H1 (cell line): Measurements from ENCODE around the gene DLEC1. TPM values are rescaled to one million over a fixed set of nuclear protein-coding genes. Genes with fewer than 3 reads are reported as not detected.
"Not testable (repeated sequence)": the region's sequence is repeated elsewhere in the genome, so short reads cannot be mapped to it uniquely, and the experiment has no call there.

Experiments used
- CTCF ChIA-PET: fragments of 300-600 bp; sonication (Branson Sonifier 250); formaldehyde crosslinking; loops from one replicate; lab custom pipeline; 2021; ENCODE audit not compliant: partially characterized antibody; lab: Charles Lee
- POLR2A ChIA-PET: fragments of 300-600 bp; sonication (Branson Sonifier 250); formaldehyde crosslinking; loops from one replicate; lab custom pipeline; 2021; ENCODE audit warnings: inconsistent platforms; ENCODE audit not compliant: partially characterized antibody; lab: Charles Lee
- DNase-seq, 2 experiments: peaks; one replicate each; pipeline versions ENCODE4 v3.0.0 to v3.0.0-alpha.2; 2010 to 2022; ENCODE audit warnings: low spot score in 2 of 2, low read depth in 1 of 2, mixed read lengths in 1 of 2
- FAIRE-seq: peaks from 2 replicates; lab custom pipeline; 2011; peaks lifted over from hg19 to GRCh38; lab: Jason Lieb, UNC
- H2AFZ ChIP-seq: 2 replicates; pipeline ENCODE4 v1.8.1; 2012; ENCODE audit warnings: low read length, inconsistent platforms
- H2AK5ac ChIP-seq: 2 replicates; pipeline ENCODE4 v1.6.1; 2013; ENCODE audit warnings: low read depth, low read length
- H2BK120ac ChIP-seq: replicated peaks from 2 replicates; pipeline ENCODE3; 2013; ENCODE audit warnings: low read depth, low read length, inconsistent platforms
- H2BK12ac ChIP-seq: 2 replicates; pipeline ENCODE4 v1.6.1; 2013; ENCODE audit warnings: low read depth, low read length
- H2BK15ac ChIP-seq: 2 replicates; pipeline ENCODE4 v1.6.1; 2013; ENCODE audit warnings: low read length
- H2BK20ac ChIP-seq: 2 replicates; pipeline ENCODE4 v1.6.1; 2013; ENCODE audit warnings: low read length
- H2BK5ac ChIP-seq: 2 replicates; pipeline ENCODE4 v1.6.1; 2013; ENCODE audit warnings: low read depth, low read length
- H3K14ac ChIP-seq: 2 replicates; pipeline ENCODE4 v1.6.1; 2013; ENCODE audit warnings: inconsistent platforms; ENCODE audit not compliant: insufficient read length
- H3K18ac ChIP-seq: 2 replicates; pipeline ENCODE4 v1.6.1; 2013; ENCODE audit warnings: low read length; ENCODE audit errors: extremely low read depth
- H3K23ac ChIP-seq: 2 replicates; pipeline ENCODE4 v1.6.1; 2013; ENCODE audit warnings: inconsistent platforms; ENCODE audit not compliant: insufficient read length
- H3K23me2 ChIP-seq: 2 replicates; pipeline ENCODE4 v1.6.1; 2013; ENCODE audit warnings: low read depth, low read length
- H3K27ac ChIP-seq: 2 replicates; pipeline ENCODE4 v1.6.1; 2011; ENCODE audit warnings: low read depth, low read length, inconsistent platforms
- H3K27me3 ChIP-seq, 4 experiments: replicated peaks in 1 of 4; 1 replicate in 1 of 4; 2 replicates in 3 of 4; pipeline versions ENCODE4 v1.6.1 to v1.8.1; 2011 to 2013; ENCODE audit warnings: low read length in 3 of 4, mild to moderate bottlenecking in 3 of 4, inconsistent platforms in 2 of 4, mixed read lengths in 2 of 4, moderate library complexity in 1 of 4; ENCODE audit not compliant: control insufficient read depth in 3 of 4, insufficient read depth in 3 of 4; ENCODE audit errors: extremely low read depth in 1 of 4
- H3K36me3 ChIP-seq, 4 experiments: 2 replicates each; pipeline versions ENCODE4 v1.6.1 to v1.8.1; 2011 to 2013; ENCODE audit warnings: mild to moderate bottlenecking in 4 of 4, low read length in 3 of 4, moderate library complexity in 2 of 4, control low read depth in 1 of 4, inconsistent platforms in 1 of 4; ENCODE audit not compliant: insufficient read depth in 4 of 4, control insufficient read depth in 2 of 4
- H3K4ac ChIP-seq: replicated peaks from 2 replicates; pipeline ENCODE3; 2013; ENCODE audit warnings: low read length, low read depth, mixed read lengths, inconsistent platforms; ENCODE audit not compliant: insufficient read length
- H3K4me1 ChIP-seq, 4 experiments: replicated peaks in 1 of 4; 1 replicate in 1 of 4; 2 replicates in 3 of 4; pipeline versions ENCODE4 v1.6.1 to v1.8.1; 2011 to 2013; ENCODE audit warnings: low read length in 3 of 4, inconsistent platforms in 2 of 4, mixed read lengths in 1 of 4; ENCODE audit not compliant: insufficient read depth in 4 of 4, control insufficient read depth in 3 of 4
- H3K4me2 ChIP-seq, 2 experiments: 2 replicates each; pipeline versions ENCODE4 v1.6.1 to v1.8.1; 2011 to 2013; ENCODE audit warnings: low read depth in 2 of 2, low read length in 2 of 2, control low read depth in 1 of 2, inconsistent platforms in 1 of 2, mild to moderate bottlenecking in 1 of 2; ENCODE audit not compliant: insufficient read depth in 1 of 2
- H3K4me3 ChIP-seq, 4 experiments: fragments of 200-600, 300-600 bp in 1 of 4; sonication (generic), shearing (Covaris generic), sonication (Bioruptor Twin) in 1 of 4; 2 replicates each; pipeline versions ENCODE4 v1.5.1 to v1.8.1; 2011 to 2016; ENCODE audit warnings: low read length in 4 of 4, low read depth in 3 of 4, control low read depth in 2 of 4, inconsistent platforms in 2 of 4, mild to moderate bottlenecking in 2 of 4, mixed read lengths in 1 of 4, moderate library complexity in 1 of 4; ENCODE audit not compliant: insufficient read depth in 2 of 4; ENCODE audit errors: extremely low read depth in 1 of 4
- H3K56ac ChIP-seq: replicated peaks from 2 replicates; pipeline ENCODE3; 2013; ENCODE audit warnings: low read depth, mild to moderate bottlenecking, mixed read lengths, low read length, inconsistent platforms; ENCODE audit not compliant: insufficient read length
- H3K79me1 ChIP-seq: 2 replicates; pipeline ENCODE4 v1.6.1; 2013; ENCODE audit warnings: low read depth, low read length, control low read depth
- H3K79me2 ChIP-seq, 2 experiments: 2 replicates each; pipeline versions ENCODE4 v1.6.1 to v1.8.1; 2012 to 2013; ENCODE audit warnings: low read length in 2 of 2, mild to moderate bottlenecking in 2 of 2, inconsistent platforms in 1 of 2; ENCODE audit not compliant: insufficient read depth in 2 of 2, control insufficient read depth in 1 of 2
- H3K9ac ChIP-seq, 4 experiments: replicated peaks in 1 of 4; 1 replicate in 1 of 4; 2 replicates in 3 of 4; pipeline versions ENCODE4 v1.6.1 to v1.8.1; 2011 to 2013; ENCODE audit warnings: low read depth in 3 of 4, low read length in 3 of 4, control low read depth in 2 of 4, mild to moderate bottlenecking in 2 of 4, moderate library complexity in 2 of 4, inconsistent platforms in 1 of 4; ENCODE audit errors: extremely low read depth in 1 of 4
- H3K9me3 ChIP-seq, 2 experiments: 2 replicates each; pipeline versions ENCODE4 v1.6.1 to v1.8.1; 2012 to 2013; ENCODE audit warnings: mild to moderate bottlenecking in 2 of 2, moderate library complexity in 2 of 2, control low read depth in 1 of 2, inconsistent platforms in 1 of 2, low read depth in 1 of 2, low read length in 1 of 2, mixed read lengths in 1 of 2; ENCODE audit not compliant: insufficient read depth in 2 of 2
- H4K20me1 ChIP-seq, 2 experiments: replicated peaks in 1 of 2; 2 replicates each; pipeline versions ENCODE3 to v1.8.1; 2011 to 2013; ENCODE audit warnings: inconsistent platforms in 2 of 2, low read length in 2 of 2, mild to moderate bottlenecking in 1 of 2; ENCODE audit not compliant: insufficient read depth in 2 of 2, control insufficient read depth in 1 of 2
- H4K5ac ChIP-seq: 2 replicates; pipeline ENCODE4 v1.6.1; 2013; ENCODE audit warnings: low read length, low read depth, mixed read lengths, inconsistent platforms; ENCODE audit not compliant: insufficient read length
- H4K8ac ChIP-seq: 2 replicates; pipeline ENCODE4 v1.8.0; 2013; ENCODE audit warnings: mild to moderate bottlenecking, moderate library complexity, low read length, inconsistent platforms; ENCODE audit not compliant: insufficient read depth; ENCODE audit errors: extremely low read depth
- H4K91ac ChIP-seq: replicated peaks from 2 replicates; pipeline ENCODE3; 2013; ENCODE audit warnings: low read length, mixed read lengths, inconsistent platforms; ENCODE audit not compliant: insufficient read length
- BACH1 ChIP-seq: IDR thresholded peaks from 2 replicates; pipeline ENCODE4 v1.6.1; 2012; ENCODE audit warnings: low read length, improper control_type of control experiment
- RBBP5 ChIP-seq: IDR thresholded peaks from 2 replicates; pipeline ENCODE4 v1.7.1; 2012; ENCODE audit warnings: low read depth, mild to moderate bottlenecking, inconsistent platforms, low read length, moderate library complexity, borderline replicate concordance
- TEAD4 ChIP-seq: IDR thresholded peaks from 2 replicates; pipeline ENCODE4 v1.6.1; 2012; ENCODE audit warnings: low read depth, low read length, inconsistent platforms, mixed read lengths
- WGBS, 2 experiments: shearing (Covaris generic) in 1 of 2; methylation state at CpG; one replicate each; pipeline versions ENCODE4 v1.1.6 to v1.1.7; 2013 to 2015; ENCODE audit warnings: low lambda C conversion rate in 2 of 2, mixed read lengths in 2 of 2, inconsistent platforms in 1 of 2, low coverage in 1 of 2, missing lambda C conversion rate in 1 of 2; ENCODE audit not compliant: insufficient replicate concordance in 2 of 2, insufficient coverage in 1 of 2, insufficient read length in 1 of 2; ENCODE audit errors: extremely low coverage in 1 of 2, missing lambda C conversion rate in 1 of 2; 5-methylcytosine and 5-hydroxymethylcytosine counted together
- polyA plus RNA-seq, 7 experiments: library from polyadenylated mRNA; depleted of rRNA in 3 of 7; stranded (reverse) in 5 of 7; unstranded in 2 of 7; fragments of >200 nt in 5 of 7; fragments of 200-250 nt in 2 of 7; gene quantifications; 1 replicate in 5 of 7; 2 replicates in 1 of 7; 4 replicates in 1 of 7; pipeline versions ENCODE4 v1.2.1 to v1.2.3, GENCODE V29; 2011 to 2013; ENCODE audit warnings: missing spikeins in 2 of 7, mixed read lengths in 2 of 7
- total RNA-seq: library from RNA; stranded (reverse); fragmentation: NEBNext Ultra II Directional; extraction: Animal tissue kit (Norgen Biotek cat#: 25700); gene quantifications from 2 replicates; pipeline ENCODE4 v1.2.1, GENCODE V29; 2021
- TF ChIP-seq, protein P1 (sequence below): IDR thresholded peaks from 2 replicates; pipeline ENCODE4 v1.6.1; 2011; ENCODE audit warnings: low read depth, mild to moderate bottlenecking, low read length; ENCODE audit not compliant: insufficient read depth

The DLEC1 gene
- total and polyA plus RNA-seq, 2 of the 8 experiments (the other 6 are each of a cell fraction or from before 2014, with no cell fraction given), result 0.26 to 0.76 TPM

DNA sequence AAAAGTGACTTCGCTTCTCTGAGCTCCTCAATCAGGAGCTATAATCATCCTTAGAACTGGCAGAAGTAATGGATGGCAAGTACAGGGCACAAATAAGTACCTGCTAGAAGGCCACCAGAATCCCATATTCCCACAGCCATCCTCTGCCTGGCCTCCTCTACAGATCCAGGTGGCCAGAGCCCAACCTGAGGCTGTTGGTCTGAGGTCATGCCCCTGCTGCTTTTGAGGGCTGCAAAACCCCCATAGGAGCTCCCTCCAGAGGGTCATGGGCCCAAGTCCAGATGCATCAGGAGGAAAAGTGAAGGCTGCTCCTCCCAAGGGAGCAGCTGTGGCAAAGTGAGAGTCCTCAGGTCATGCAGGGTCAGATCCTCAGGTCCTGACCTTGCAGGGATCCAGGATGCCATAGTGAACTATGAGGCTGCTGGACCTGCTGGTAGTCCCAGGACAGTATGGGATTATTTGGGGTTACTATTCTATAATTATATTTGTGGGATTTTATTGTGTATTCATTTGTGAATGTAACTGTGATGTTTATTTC, 6.6 kb upstream of the DLEC1 start (continued):
- TF ChIP-seq, protein P1, sequence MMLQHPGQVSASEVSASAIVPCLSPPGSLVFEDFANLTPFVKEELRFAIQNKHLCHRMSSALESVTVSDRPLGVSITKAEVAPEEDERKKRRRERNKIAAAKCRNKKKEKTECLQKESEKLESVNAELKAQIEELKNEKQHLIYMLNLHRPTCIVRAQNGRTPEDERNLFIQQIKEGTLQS, result no peak
- no peak for TF ChIP-seq RBBP5
- TF ChIP-seq BACH1, result no peak
- no peak for TF ChIP-seq TEAD4

DNA sequence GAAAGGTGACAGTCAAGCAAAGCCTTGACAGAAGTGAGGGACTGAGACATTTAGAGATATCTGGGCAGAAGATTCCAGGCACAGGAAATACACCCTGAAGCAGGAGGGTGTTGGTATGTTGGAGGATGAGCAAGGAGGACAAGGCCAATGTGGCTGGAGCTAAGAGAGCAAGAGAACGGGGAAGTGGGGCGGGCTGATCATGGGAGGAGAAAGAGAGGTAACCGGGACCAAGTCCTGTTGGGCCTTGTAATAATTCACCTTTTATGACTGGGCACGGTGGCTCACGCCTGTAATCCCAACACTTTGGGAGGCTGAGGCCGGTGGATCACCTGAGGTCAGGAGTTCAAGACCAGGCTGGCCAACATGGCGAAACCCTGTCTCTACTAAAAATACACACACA, 5.4 kb upstream of the DLEC1 start:
- H2BK5ac ChIP-seq, H4K8ac ChIP-seq, H3K27ac ChIP-seq, H4K20me1 ChIP-seq, H3K14ac ChIP-seq, H3K79me1 ChIP-seq, H3K79me2 ChIP-seq, H2AFZ ChIP-seq, H2BK20ac ChIP-seq, FAIRE-seq, H3K9ac ChIP-seq, H2AK5ac ChIP-seq, H3K18ac ChIP-seq, H3K23ac ChIP-seq, H2BK15ac ChIP-seq, H3K4me1 ChIP-seq, H3K56ac ChIP-seq, H3K4me3 ChIP-seq, H4K91ac ChIP-seq, H2BK120ac ChIP-seq, H3K4ac ChIP-seq, H3K36me3 ChIP-seq, H3K9me3 ChIP-seq, DNase-seq, H2BK12ac ChIP-seq, H3K4me2 ChIP-seq, H4K5ac ChIP-seq: not testable (repeated sequence)
- Histone ChIP-seq H3K23me2 (peaks cover 11% of the 10 kb centered on the region; the same call in 1 of the 2 replicates), H3K27me3 (peaks cover 13 to 29% (median 25%) of the 10 kb centered on the region in 4 experiments)
- POLR2A ChIA-PET, result interaction anchor here (0.7 kb wide), 1 partner anchor 259 kb away, joined by 4 read pairs; no protein-coding TSS in a partner anchor
- WGBS, 2 experiments, result 91% methylated on average over 6 of the region's 7 CpGs; no CpG with 5 or more reads in 1 of the 2 experiments
- CTCF ChIA-PET, result interaction anchor here (1.0 to 1.7 kb wide), 2 partner anchors 30 to 52 kb away, joined by 3 read pairs; no protein-coding TSS in a partner anchor
